Thoracic aorta (tissue), 2 donors: Measurements from ENCODE around the gene IBTK. TPM values are rescaled to one million over a fixed set of nuclear protein-coding genes. Genes with fewer than 3 reads are reported as not detected.
"Not testable (repeated sequence)": the region's sequence is repeated elsewhere in the genome, so short reads cannot be mapped to it uniquely, and the experiment has no call there.

ENCODE experiments used
- ATAC-seq: fragments of 150-250 bp; one replicate; pipeline ENCODE4 v1.8.0; 2017; ENCODE audit warnings: low read depth; ENCODE audit not compliant: insufficient number of reproducible peaks, low FRiP score
- DNase-seq: peaks from one replicate; pipeline ENCODE4 v3.0.0-alpha.2; 2020; ENCODE audit warnings: low spot score
- H3K27ac ChIP-seq, 2 donors: fragments of 200-600 bp; sonication (generic); 1 replicate in 1 of 2; 2 replicates in 1 of 2; pipeline ENCODE4 v1.5.1; 2016; ENCODE audit warnings: mild to moderate bottlenecking in 2 of 2, moderate library complexity in 2 of 2
- H3K27me3 ChIP-seq: fragments of 200-600 bp; sonication (generic); replicated peaks from 2 replicates; pipeline ENCODE4 v1.6.0; 2016; ENCODE audit warnings: mild to moderate bottlenecking; ENCODE audit not compliant: insufficient read depth
- H3K36me3 ChIP-seq: fragments of 200-600 bp; sonication (generic); one replicate; pipeline ENCODE4 v1.5.1; 2016
- H3K4me1 ChIP-seq, 2 donors: fragments of 200-600 bp; sonication (generic); 1 replicate in 1 of 2; 2 replicates in 1 of 2; pipeline versions ENCODE4 v1.5.1 to v1.6.0; 2016; ENCODE audit warnings: low read depth in 2 of 2, mild to moderate bottlenecking in 1 of 2; ENCODE audit not compliant: control insufficient read depth in 1 of 2
- H3K4me3 ChIP-seq: fragments of 200-600 bp; sonication (generic); 2 replicates; pipeline ENCODE4 v1.5.1; 2016; ENCODE audit warnings: mild to moderate bottlenecking
- H3K9me3 ChIP-seq: fragments of 200-600 bp; sonication (generic); 2 replicates; pipeline ENCODE4 v1.5.1; 2016
- CTCF ChIP-seq: fragments of 200-600 bp; sonication (generic); IDR thresholded peaks from one replicate; pipeline ENCODE4 v1.5.1; 2019; ENCODE audit warnings: antibody characterized with exemption
- total RNA-seq, 2 donors: library from RNA; depleted of rRNA; stranded (reverse); fragments of >200 nt; gene quantifications; one replicate each; pipeline versions ENCODE4 v1.1.0 to v1.2.3, GENCODE V29; 2016

IBTK gene
- total RNA-seq, 2 donors from 2014 or later, result 18.1 to 36.8 TPM

- no peak for TF ChIP-seq CTCF
- DNase-seq, result no peak
- Histone ChIP-seq H3K4me3 (no peak overlapping the region), H3K27me3 (no peaks in the 10 kb centered on the region), H3K4me1 (peaks cover 10 to 11% of the 10 kb centered on the region in 2 donors), H3K27ac (no peak overlapping the region), H3K36me3 (peaks cover 16% of the 10 kb centered on the region), H3K9me3 (no peaks in the 10 kb centered on the region)
- no peak for ATAC-seq
Measured at GRCh38 chr6:82208913-82209312, 38.6 kb downstream of the IBTK start.

- no peak for DNase-seq
- H3K27ac ChIP-seq, result no peak overlapping the region
- no peak for TF ChIP-seq CTCF
- no peak overlapping the region for H3K4me3 ChIP-seq
- no peaks in the 10 kb centered on the region for H3K27me3 ChIP-seq
- H3K9me3 ChIP-seq, result no peaks in the 10 kb centered on the region
- ATAC-seq, result no peak
- H3K4me1 ChIP-seq, result peaks cover 10 to 11% of the 10 kb centered on the region in 2 donors
- H3K36me3 ChIP-seq, result peaks cover 27% of the 10 kb centered on the region
Measured at GRCh38 chr6:82205930-82206392, 41.6 kb downstream of the IBTK start.

GRCh38 chr6:82204020-82204419 is 43.5 kb downstream of the IBTK start:
- DNase-seq (no peak), ATAC-seq (no peak)
- Histone ChIP-seq H3K9me3 (no peaks in the 10 kb centered on the region), H3K4me1 (peaks cover 10 to 11% of the 10 kb centered on the region in 2 donors), H3K36me3 (peaks cover 36% of the 10 kb centered on the region), H3K27me3 (no peaks in the 10 kb centered on the region), H3K4me3 (no peak overlapping the region), H3K27ac (no peak overlapping the region)
- TF ChIP-seq CTCF, result no peak

- H3K36me3 ChIP-seq, result peaks cover 32% of the 10 kb centered on the region
- DNase-seq (no peak), ATAC-seq (no peak)
- H3K27ac ChIP-seq, result no peak overlapping the region
- no peak for TF ChIP-seq CTCF
- H3K9me3 ChIP-seq, result no peaks in the 10 kb centered on the region
- no peaks in the 10 kb centered on the region for H3K27me3 ChIP-seq
- H3K4me1 ChIP-seq, result no peaks in the 10 kb centered on the region
- H3K4me3 ChIP-seq, result no peak overlapping the region
Measured at GRCh38 chr6:82197784-82198183, 49.8 kb downstream of the IBTK start.

GRCh38 chr6:82197245-82197644 is 50.3 kb downstream of the IBTK start:
- not testable (repeated sequence) for H3K27me3 ChIP-seq, ATAC-seq, H3K9me3 ChIP-seq, H3K4me1 ChIP-seq, H3K4me3 ChIP-seq, DNase-seq, H3K27ac ChIP-seq
- H3K36me3 ChIP-seq, result peaks cover 32% of the 10 kb centered on the region

- ATAC-seq (no peak), DNase-seq (no peak)
- Histone ChIP-seq H3K27me3 (no peaks in the 10 kb centered on the region), H3K9me3 (no peaks in the 10 kb centered on the region), H3K4me1 (no peaks in the 10 kb centered on the region), H3K4me3 (no peak overlapping the region), H3K27ac (no peak overlapping the region), H3K36me3 (peaks cover 32% of the 10 kb centered on the region)
- no peak for TF ChIP-seq CTCF
Measured at GRCh38 chr6:82196161-82196560, 51.4 kb downstream of the IBTK start.
